Natural killer cell (primary cell): ENCODE data around the gene HOXA10. TPM values are rescaled to one million over a fixed set of nuclear protein-coding genes. Genes with fewer than 3 reads are reported as not detected.

Experiments
- ATAC-seq, 3 donors: fragments of 150-1000 bp in 2 of 3; fragments of 200-7000 bp in 1 of 3; cut with Tn5 transposase; 1 replicate in 1 of 3; 2 replicates in 2 of 3; pipeline ENCODE4 v1.10.0; 2021; ENCODE audit warnings: mild to moderate bottlenecking in 2 of 3, moderate library complexity in 2 of 3
- DNase-seq, 2 donors: peaks; one replicate each; pipeline versions ENCODE4 v3.0.0 to v3.0.0-alpha.2; 2013 to 2021; ENCODE audit warnings: mixed read lengths in 1 of 2
- H3K27ac ChIP-seq: one replicate; pipeline ENCODE4 v1.5.1; 2013; ENCODE audit warnings: mild to moderate bottlenecking, low read length
- H3K27me3 ChIP-seq: one replicate; pipeline ENCODE4 v1.6.1; 2013; ENCODE audit warnings: low read length; ENCODE audit not compliant: control insufficient read depth, insufficient read depth
- H3K36me3 ChIP-seq: one replicate; pipeline ENCODE4 v1.6.1; 2013; ENCODE audit warnings: low read length; ENCODE audit not compliant: control insufficient read depth, insufficient read depth
- H3K4me1 ChIP-seq: one replicate; pipeline ENCODE4 v1.6.1; 2013; ENCODE audit warnings: low read length; ENCODE audit not compliant: control insufficient read depth, insufficient read depth
- H3K4me3 ChIP-seq: one replicate; pipeline ENCODE4 v1.5.1; 2013; ENCODE audit warnings: low read length
- H3K9me3 ChIP-seq: one replicate; pipeline ENCODE4 v1.6.1; 2013; ENCODE audit warnings: low read length; ENCODE audit not compliant: control insufficient read depth, insufficient read depth
- H3K27ac Mint-ChIP-seq, 2 donors: one replicate each; pipeline ENCODE4 v1.8.0; 2022; ENCODE audit warnings: mild to moderate bottlenecking in 2 of 2, mixed read lengths in 2 of 2, moderate library complexity in 1 of 2
- H3K27me3 Mint-ChIP-seq, 2 donors: one replicate each; pipeline ENCODE4 v1.8.0; 2022; ENCODE audit warnings: low read depth in 2 of 2, mixed read lengths in 2 of 2
- H3K36me3 Mint-ChIP-seq: one replicate; pipeline ENCODE4 v1.8.0; 2022; ENCODE audit warnings: mixed read lengths
- H3K4me1 Mint-ChIP-seq, 2 donors: one replicate each; pipeline ENCODE4 v1.8.0; 2022; ENCODE audit warnings: mixed read lengths in 2 of 2
- H3K4me3 Mint-ChIP-seq: one replicate; pipeline ENCODE4 v1.8.0; 2022; ENCODE audit warnings: mild to moderate bottlenecking, moderate library complexity, mixed read lengths
- H3K9me3 Mint-ChIP-seq, 2 donors: one replicate each; pipeline ENCODE4 v1.8.0; 2022; ENCODE audit warnings: mixed read lengths in 2 of 2
- CTCF ChIP-seq: fragments of 200-600 bp; IDR thresholded peaks from one replicate; pipeline ENCODE4 v1.8.0; 2022; ENCODE audit warnings: antibody characterized with exemption
- WGBS: methylation state at CpG from one replicate; pipeline ENCODE4 v1.1.7; 2013; ENCODE audit warnings: missing lambda C conversion rate; ENCODE audit not compliant: insufficient coverage; 5-methylcytosine and 5-hydroxymethylcytosine counted together
- intact Hi-C: fragments of 100-400 bp; cut with micrococcal nuclease; formaldehyde crosslinking; loops from one replicate; pipeline ENCODE4 v1.14.2; 2022
- total RNA-seq, 4 donors: library from RNA; stranded (reverse); fragments of 120-200 nt in 1 of 4; gene quantifications; one replicate each; pipeline versions ENCODE4 v1.2.3 to v1.2.4, GENCODE V29; 2013 to 2022

Gene HOXA10
- total RNA-seq, 3 donors from 2014 or later (not counting 1 experiment from before 2014, with no cell fraction given) = 0.82 to 3.3 (median 2.2) TPM

- H3K27me3 ChIP-seq = peaks cover 50% of the 10 kb centered on the region
- no peaks in the 10 kb centered on the region for H3K9me3 Mint-ChIP-seq
- no peaks in the 10 kb centered on the region for H3K36me3 ChIP-seq
- no peaks in the 10 kb centered on the region for H3K36me3 Mint-ChIP-seq
- H3K27ac ChIP-seq = no peak overlapping the region
- 37% methylated on average over 50 of the region's 50 CpGs for WGBS
- no peak overlapping the region for H3K4me3 Mint-ChIP-seq
- no peaks in the 10 kb centered on the region for H3K9me3 ChIP-seq
- peaks cover 6 to 8% of the 10 kb centered on the region in 2 donors for H3K4me1 Mint-ChIP-seq
- no peak overlapping the region for H3K27ac Mint-ChIP-seq
- peaks cover 80 to 96% of the 10 kb centered on the region in 2 donors for H3K27me3 Mint-ChIP-seq
- peaks cover 9% of the 10 kb centered on the region for H3K4me1 ChIP-seq
- intact Hi-C loops = no loop called here
- no peak for TF ChIP-seq CTCF
- H3K4me3 ChIP-seq = no peak overlapping the region
- no peak for ATAC-seq
- DNase-seq = no peak
Measured at GRCh38 chr7:27213433-27214238, 39.5 kb upstream of the HOXA10 start.

GRCh38 chr7:27212497-27213432, 38.6 kb upstream of the HOXA10 start:
- no peaks in the 10 kb centered on the region for H3K36me3 ChIP-seq
- WGBS = 9% methylated on average over 47 of the region's 52 CpGs
- peaks cover 51% of the 10 kb centered on the region for H3K27me3 ChIP-seq
- no peak for DNase-seq
- H3K9me3 Mint-ChIP-seq = no peaks in the 10 kb centered on the region
- H3K27me3 Mint-ChIP-seq = peaks cover 77 to 96% of the 10 kb centered on the region in 2 donors
- no peaks in the 10 kb centered on the region for H3K36me3 Mint-ChIP-seq
- peaks cover 6 to 8% of the 10 kb centered on the region in 2 donors for H3K4me1 Mint-ChIP-seq
- peaks cover 9% of the 10 kb centered on the region for H3K4me1 ChIP-seq
- no peak for TF ChIP-seq CTCF
- no peaks in the 10 kb centered on the region for H3K9me3 ChIP-seq
- no peak overlapping the region for H3K4me3 Mint-ChIP-seq
- H3K27ac Mint-ChIP-seq = no peak overlapping the region
- no peak overlapping the region for H3K27ac ChIP-seq
- H3K4me3 ChIP-seq = no peak overlapping the region
- no peak for ATAC-seq
- intact Hi-C loops = no loop called here

GRCh38 chr7:27211764-27212204, 37.7 kb upstream of the HOXA10 start:
- Mint-ChIP-seq H3K36me3 (no peaks in the 10 kb centered on the region), H3K4me1 (peaks cover 6 to 8% of the 10 kb centered on the region in 2 donors), H3K27me3 (peaks cover 79 to 96% of the 10 kb centered on the region in 2 donors), H3K9me3 (no peaks in the 10 kb centered on the region), H3K4me3 (no peak overlapping the region), H3K27ac (no peak overlapping the region)
- WGBS = 20% methylated on average over 3 of the region's 3 CpGs
- no peak for TF ChIP-seq CTCF
- no peak for ATAC-seq
- no peaks in the 10 kb centered on the region for H3K36me3 ChIP-seq
- H3K4me1 ChIP-seq = peaks cover 9% of the 10 kb centered on the region
- peaks cover 54% of the 10 kb centered on the region for H3K27me3 ChIP-seq
- H3K9me3 ChIP-seq = no peaks in the 10 kb centered on the region
- H3K4me3 ChIP-seq = no peak overlapping the region
- H3K27ac ChIP-seq = no peak overlapping the region
- intact Hi-C loops = no loop called here
- no peak for DNase-seq
